Osteocyte (in vitro differentiated cells): ENCODE results near the gene GLIS1. TPM values are rescaled to one million over a fixed set of nuclear protein-coding genes. Genes with fewer than 3 reads are reported as not detected.

ENCODE experiments used
- DNase-seq: peaks from one replicate; pipeline ENCODE4 v3.0.0; 2021; ENCODE audit warnings: mixed read lengths; ENCODE audit not compliant: unreplicated experiment; ENCODE audit errors: extremely low spot score
- H3K27ac Mint-ChIP-seq: one replicate; pipeline ENCODE4 v1.8.0; 2021; ENCODE audit warnings: mild to moderate bottlenecking, mixed read lengths; ENCODE audit not compliant: unreplicated experiment
- H3K27me3 Mint-ChIP-seq: one replicate; pipeline ENCODE4 v1.8.0; 2021; ENCODE audit warnings: mixed read lengths; ENCODE audit not compliant: unreplicated experiment
- H3K36me3 Mint-ChIP-seq: one replicate; pipeline ENCODE4 v1.8.0; 2021; ENCODE audit warnings: mixed read lengths; ENCODE audit not compliant: unreplicated experiment
- H3K4me1 Mint-ChIP-seq: one replicate; pipeline ENCODE4 v1.8.0; 2021; ENCODE audit warnings: mixed read lengths; ENCODE audit not compliant: unreplicated experiment
- H3K4me3 Mint-ChIP-seq: one replicate; pipeline ENCODE4 v1.8.0; 2021; ENCODE audit warnings: mild to moderate bottlenecking, moderate library complexity, mixed read lengths; ENCODE audit not compliant: unreplicated experiment
- H3K9me3 Mint-ChIP-seq: one replicate; pipeline ENCODE4 v1.8.0; 2021; ENCODE audit warnings: mixed read lengths; ENCODE audit not compliant: unreplicated experiment
- total RNA-seq: library from RNA; stranded (reverse); gene quantifications from 2 replicates; pipeline ENCODE4 v1.2.1, GENCODE V29; 2021
- TF ChIP-seq, protein P1 (sequence below): fragments of 200-600 bp; sonication (generic); IDR thresholded peaks from 2 replicates; pipeline ENCODE4 v1.5.0; 2021; ENCODE audit warnings: antibody characterized with exemption, mild to moderate bottlenecking, moderate library complexity

The GLIS1 gene
- total RNA-seq, 1 donor from 2014 or later: 38.3 TPM

DNA sequence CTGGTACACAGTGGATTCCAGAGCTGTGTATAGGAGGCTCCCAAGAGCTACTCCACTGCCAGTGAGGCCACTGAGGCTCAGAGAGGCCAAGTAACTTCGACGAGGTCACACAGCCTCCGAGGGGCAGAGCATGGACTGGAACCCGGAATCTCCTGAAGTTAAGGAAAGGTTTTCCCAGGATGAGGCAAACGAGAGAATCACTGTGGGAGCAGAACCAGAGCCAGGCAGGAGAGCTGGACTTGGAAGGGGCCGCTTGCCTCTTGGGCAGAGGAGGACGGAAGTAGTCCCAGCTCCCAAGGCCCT lies 52.0 kb downstream of the GLIS1 start:
- Mint-ChIP-seq H3K4me1 (peaks cover 96% of the 10 kb centered on the region), H3K27me3 (no peaks in the 10 kb centered on the region), H3K27ac (peak overlapping the region; percentile 95), H3K4me3 (no peak overlapping the region), H3K9me3 (no peaks in the 10 kb centered on the region), H3K36me3 (peaks cover 3% of the 10 kb centered on the region)
- TF ChIP-seq, protein P1, sequence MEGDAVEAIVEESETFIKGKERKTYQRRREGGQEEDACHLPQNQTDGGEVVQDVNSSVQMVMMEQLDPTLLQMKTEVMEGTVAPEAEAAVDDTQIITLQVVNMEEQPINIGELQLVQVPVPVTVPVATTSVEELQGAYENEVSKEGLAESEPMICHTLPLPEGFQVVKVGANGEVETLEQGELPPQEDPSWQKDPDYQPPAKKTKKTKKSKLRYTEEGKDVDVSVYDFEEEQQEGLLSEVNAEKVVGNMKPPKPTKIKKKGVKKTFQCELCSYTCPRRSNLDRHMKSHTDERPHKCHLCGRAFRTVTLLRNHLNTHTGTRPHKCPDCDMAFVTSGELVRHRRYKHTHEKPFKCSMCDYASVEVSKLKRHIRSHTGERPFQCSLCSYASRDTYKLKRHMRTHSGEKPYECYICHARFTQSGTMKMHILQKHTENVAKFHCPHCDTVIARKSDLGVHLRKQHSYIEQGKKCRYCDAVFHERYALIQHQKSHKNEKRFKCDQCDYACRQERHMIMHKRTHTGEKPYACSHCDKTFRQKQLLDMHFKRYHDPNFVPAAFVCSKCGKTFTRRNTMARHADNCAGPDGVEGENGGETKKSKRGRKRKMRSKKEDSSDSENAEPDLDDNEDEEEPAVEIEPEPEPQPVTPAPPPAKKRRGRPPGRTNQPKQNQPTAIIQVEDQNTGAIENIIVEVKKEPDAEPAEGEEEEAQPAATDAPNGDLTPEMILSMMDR: no peak
- DNase-seq: no peak

DNA sequence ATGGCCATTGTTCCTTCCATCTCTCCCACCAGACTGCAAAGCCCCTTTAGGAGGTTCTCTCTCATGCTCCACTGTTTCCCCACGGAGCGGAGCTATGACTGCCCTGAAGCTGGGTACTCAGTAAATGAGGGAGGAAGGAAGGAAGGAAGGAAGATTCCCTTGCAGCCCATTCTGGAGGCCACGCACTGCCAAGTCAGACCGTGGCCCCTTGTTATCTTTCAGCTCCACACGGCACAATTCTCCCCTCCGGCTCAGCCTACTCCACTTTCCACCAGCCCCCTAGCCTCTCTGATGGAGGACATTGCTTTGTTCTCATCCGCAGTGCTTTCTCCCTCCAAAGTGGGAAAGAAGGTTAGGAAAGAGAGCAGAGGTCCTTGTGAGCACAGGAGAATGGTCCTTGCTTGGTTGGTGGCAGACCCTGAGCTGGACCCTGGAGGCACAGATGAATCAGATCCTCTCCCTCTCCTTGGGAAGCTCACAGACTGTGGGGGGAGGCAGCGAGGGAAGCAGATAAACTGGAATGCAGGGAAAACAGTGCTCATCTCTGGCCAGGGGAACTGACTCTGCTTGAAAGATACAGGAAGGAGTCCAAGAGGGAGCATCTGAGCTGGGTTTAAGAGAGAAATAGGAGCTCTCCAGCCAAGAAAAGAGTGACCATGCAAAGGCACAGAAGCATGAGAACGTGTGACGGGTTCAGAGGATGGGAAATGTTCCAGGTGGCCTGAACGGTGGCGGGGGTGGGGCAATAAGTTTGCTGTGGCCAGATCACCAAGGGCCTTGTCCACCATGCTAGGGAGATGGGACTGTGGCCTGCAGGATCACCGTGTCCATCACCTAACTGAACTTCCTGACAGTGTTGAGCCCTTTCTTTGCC lies 52.6 kb downstream of the GLIS1 start:
- peaks cover 95% of the 10 kb centered on the region for H3K4me1 Mint-ChIP-seq
- peak overlapping the region; percentile 95 for H3K27ac Mint-ChIP-seq
- TF ChIP-seq, protein P1: no peak
- H3K27me3 Mint-ChIP-seq: no peaks in the 10 kb centered on the region
- peak overlapping the region; percentile 76 for H3K4me3 Mint-ChIP-seq
- DNase-seq: no peak
- no peaks in the 10 kb centered on the region for H3K9me3 Mint-ChIP-seq
- peaks cover 3% of the 10 kb centered on the region for H3K36me3 Mint-ChIP-seq

DNA sequence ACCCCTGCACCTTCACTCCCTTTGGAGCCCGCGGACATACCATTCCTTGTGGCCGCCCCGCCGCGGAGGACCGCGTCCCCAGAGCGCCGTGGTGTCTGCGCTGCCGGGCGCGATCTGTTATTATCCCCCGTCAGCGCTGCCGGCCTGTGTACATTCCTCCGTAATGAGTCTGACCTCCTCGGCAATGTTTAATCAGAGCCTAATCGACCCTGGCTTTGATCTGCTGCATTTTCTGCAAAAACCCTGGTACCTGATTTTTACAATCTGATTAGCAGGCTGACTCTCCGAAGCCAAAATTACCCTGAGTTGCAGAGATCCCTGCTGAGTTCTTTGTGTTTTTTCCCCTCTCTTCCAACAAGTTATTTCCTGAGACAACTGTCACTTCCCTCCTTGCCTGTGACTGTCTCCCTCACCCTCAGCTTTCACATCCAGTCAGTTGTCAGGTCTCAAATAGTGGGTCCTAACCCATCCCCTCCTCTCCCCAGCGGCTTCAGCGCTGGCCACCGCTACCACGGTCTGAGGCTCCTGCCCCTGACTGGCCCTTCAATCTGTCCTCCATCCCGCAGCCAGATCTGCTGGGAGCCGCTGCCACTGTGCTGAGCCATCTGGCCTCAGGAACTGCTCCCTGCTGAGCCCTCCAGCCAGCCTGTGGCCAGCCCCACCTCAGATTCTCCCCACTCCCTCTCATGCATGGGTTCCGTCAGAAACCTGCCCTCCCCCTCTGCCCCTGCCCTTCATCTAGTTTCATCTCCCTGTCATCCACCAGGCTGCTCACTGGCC lies 53.5 kb downstream of the GLIS1 start:
- DNase-seq: peak; percentile 86
- peak overlapping the region; percentile 95 for H3K27ac Mint-ChIP-seq
- peaks cover 3% of the 10 kb centered on the region for H3K36me3 Mint-ChIP-seq
- TF ChIP-seq, protein P1: no peak
- H3K4me3 Mint-ChIP-seq: peak overlapping the region; percentile 76
- no peaks in the 10 kb centered on the region for H3K27me3 Mint-ChIP-seq
- no peaks in the 10 kb centered on the region for H3K9me3 Mint-ChIP-seq
- H3K4me1 Mint-ChIP-seq: peaks cover 92% of the 10 kb centered on the region

DNA sequence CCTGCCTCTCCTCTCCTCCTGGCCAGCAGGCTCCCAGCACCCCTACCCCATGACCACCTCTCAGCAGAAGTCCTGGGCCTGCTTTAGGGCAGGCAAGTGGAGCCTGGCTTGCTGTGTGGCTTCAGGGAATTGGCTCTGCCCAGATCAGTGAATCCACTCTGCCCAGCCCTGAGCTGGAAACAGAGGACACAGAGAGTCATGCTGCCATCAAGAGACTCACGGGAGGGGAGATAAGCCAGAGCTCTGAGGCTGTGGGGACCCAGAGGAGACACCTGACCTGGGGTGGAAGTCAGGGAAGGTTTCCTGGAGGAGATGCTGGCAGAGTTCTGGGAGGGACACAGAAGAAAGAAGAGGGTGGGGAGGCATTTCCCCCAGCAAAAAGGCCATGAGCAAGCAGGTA lies 54.2 kb downstream of the GLIS1 start:
- Mint-ChIP-seq H3K4me3 (peak overlapping the region; percentile 76), H3K4me1 (peaks cover 91% of the 10 kb centered on the region), H3K36me3 (peaks cover 8% of the 10 kb centered on the region), H3K9me3 (no peaks in the 10 kb centered on the region), H3K27ac (peak overlapping the region; percentile 95), H3K27me3 (no peaks in the 10 kb centered on the region)
- no peak for DNase-seq
- TF ChIP-seq, protein P1: no peak
